H9 (cell line): ENCODE measurements around the gene IL18BP. TPM values are rescaled to one million over a fixed set of nuclear protein-coding genes. Genes with fewer than 3 reads are reported as not detected.

Experiments used
- DNase-seq: peaks from one replicate; pipeline ENCODE4 v3.0.0-alpha.2; 2017
- H2AFZ ChIP-seq: one replicate; pipeline ENCODE4 v1.6.1; 2013; ENCODE audit warnings: mild to moderate bottlenecking, low read length, control low read depth, moderate library complexity
- H2AK5ac ChIP-seq: 2 replicates; pipeline ENCODE4 v1.6.1; 2013; ENCODE audit warnings: low read length, control low read depth, mixed read lengths; ENCODE audit not compliant: insufficient read length
- H2BK120ac ChIP-seq: one replicate; pipeline ENCODE4 v1.6.1; 2013; ENCODE audit warnings: low read depth, mild to moderate bottlenecking, low read length, control low read depth, inconsistent platforms; ENCODE audit not compliant: poor library complexity, severe bottlenecking
- H2BK12ac ChIP-seq: 2 replicates; pipeline ENCODE4 v1.6.1; 2013; ENCODE audit warnings: low read length, control low read depth, mixed read lengths, low read depth; ENCODE audit not compliant: insufficient read length
- H2BK15ac ChIP-seq: 2 replicates; pipeline ENCODE4 v1.6.1; 2013; ENCODE audit warnings: low read depth, low read length, control low read depth
- H2BK20ac ChIP-seq: one replicate; pipeline ENCODE4 v1.6.1; 2013; ENCODE audit warnings: low read depth, mild to moderate bottlenecking, low read length, control low read depth, inconsistent platforms; ENCODE audit not compliant: poor library complexity, severe bottlenecking
- H2BK5ac ChIP-seq: 2 replicates; pipeline ENCODE4 v1.6.1; 2013; ENCODE audit warnings: low read length, control low read depth, mixed read lengths; ENCODE audit not compliant: insufficient read length
- H3K14ac ChIP-seq: 2 replicates; pipeline ENCODE4 v1.6.1; 2013; ENCODE audit warnings: low read length, control low read depth; ENCODE audit not compliant: insufficient read depth
- H3K18ac ChIP-seq: 2 replicates; pipeline ENCODE4 v1.6.1; 2013; ENCODE audit warnings: low read depth, mild to moderate bottlenecking, mixed read lengths, low read length, control low read depth; ENCODE audit not compliant: insufficient read length
- H3K23ac ChIP-seq: 2 replicates; pipeline ENCODE4 v1.6.1; 2013; ENCODE audit warnings: low read length, control low read depth, mixed read lengths, low read depth; ENCODE audit not compliant: insufficient read length
- H3K23me2 ChIP-seq: 2 replicates; pipeline ENCODE4 v1.6.1; 2013; ENCODE audit warnings: low read depth, mild to moderate bottlenecking, mixed read lengths, low read length, control low read depth; ENCODE audit not compliant: insufficient read length, poor library complexity, severe bottlenecking
- H3K27ac ChIP-seq: 2 replicates; pipeline ENCODE4 v1.5.1; 2013; ENCODE audit warnings: low read length, control low read depth, mixed read lengths, low read depth; ENCODE audit not compliant: insufficient read length
- H3K27me3 ChIP-seq: 2 replicates; pipeline ENCODE4 v1.6.1; 2013; ENCODE audit warnings: low read length, control low read depth, inconsistent platforms; ENCODE audit not compliant: insufficient read depth
- H3K4ac ChIP-seq: 2 replicates; pipeline ENCODE4 v1.6.1; 2013; ENCODE audit warnings: low read depth, mild to moderate bottlenecking, control low read depth, inconsistent platforms, low read length, moderate library complexity
- H3K4me1 ChIP-seq: 2 replicates; pipeline ENCODE4 v1.6.1; 2013; ENCODE audit warnings: low read length, control low read depth, inconsistent platforms; ENCODE audit not compliant: insufficient read depth
- H3K4me2 ChIP-seq: 2 replicates; pipeline ENCODE4 v1.6.1; 2013; ENCODE audit warnings: low read length, control low read depth, mixed read lengths; ENCODE audit not compliant: insufficient read length, insufficient read depth
- H3K56ac ChIP-seq: 2 replicates; pipeline ENCODE4 v1.6.1; 2013; ENCODE audit warnings: low read depth, mild to moderate bottlenecking, mixed read lengths, low read length, control low read depth; ENCODE audit not compliant: insufficient read length
- H3K79me1 ChIP-seq: 2 replicates; pipeline ENCODE4 v1.6.1; 2013; ENCODE audit warnings: low read depth, mild to moderate bottlenecking, moderate library complexity, low read length, control low read depth, inconsistent platforms; ENCODE audit not compliant: insufficient read depth, poor library complexity, severe bottlenecking
- H3K79me2 ChIP-seq: 2 replicates; pipeline ENCODE4 v1.6.1; 2013; ENCODE audit warnings: low read length, control low read depth, inconsistent platforms; ENCODE audit not compliant: insufficient read depth
- H3K9ac ChIP-seq: 2 replicates; pipeline ENCODE4 v1.6.1; 2013; ENCODE audit warnings: low read length, control low read depth, mixed read lengths; ENCODE audit not compliant: insufficient read length; ENCODE audit errors: extremely low read depth
- H3K9me3 ChIP-seq: one replicate; pipeline ENCODE4 v1.6.1; 2013; ENCODE audit warnings: low read depth, low read length, inconsistent platforms; ENCODE audit not compliant: control insufficient read depth
- H3T11ph ChIP-seq: one replicate; pipeline ENCODE4 v1.6.1; 2013; ENCODE audit warnings: mild to moderate bottlenecking, low read length, control low read depth, inconsistent platforms
- H4K20me1 ChIP-seq: one replicate; pipeline ENCODE4 v1.6.1; 2013; ENCODE audit not compliant: control insufficient read depth, insufficient read length, insufficient read depth
- H4K5ac ChIP-seq: 2 replicates; pipeline ENCODE4 v1.6.1; 2013; ENCODE audit warnings: low read depth, mild to moderate bottlenecking, mixed read lengths, low read length, control low read depth; ENCODE audit not compliant: insufficient read length
- H4K8ac ChIP-seq: replicated peaks from 2 replicates; pipeline ENCODE4 v1.6.1; 2013; ENCODE audit warnings: low read length, control low read depth, mixed read lengths, low read depth; ENCODE audit not compliant: insufficient read length
- H4K91ac ChIP-seq: 2 replicates; pipeline ENCODE4 v1.6.1; 2013; ENCODE audit warnings: low read depth, mild to moderate bottlenecking, moderate library complexity, mixed read lengths, low read length, control low read depth; ENCODE audit not compliant: insufficient read length
- H3K27ac Mint-ChIP-seq, 3 experiments: 2 replicates in 2 of 3; 3 replicates in 1 of 3; pipeline ENCODE4 v1.8.0; 2020 to 2021; ENCODE audit warnings: mixed read lengths in 3 of 3, mild to moderate bottlenecking in 1 of 3, moderate library complexity in 1 of 3
- H3K27me3 Mint-ChIP-seq: 2 replicates; pipeline ENCODE4 v1.8.0; 2021; ENCODE audit warnings: low read depth, mild to moderate bottlenecking, moderate library complexity, mixed read lengths
- H3K36me3 Mint-ChIP-seq, 3 experiments: 2 replicates in 2 of 3; 3 replicates in 1 of 3; pipeline ENCODE4 v1.8.0; 2020 to 2021; ENCODE audit warnings: low read depth in 3 of 3, mixed read lengths in 3 of 3; ENCODE audit not compliant: insufficient read depth in 1 of 3
- H3K4me1 Mint-ChIP-seq, 2 experiments: 2 replicates each; pipeline ENCODE4 v1.8.0; 2020; ENCODE audit warnings: mixed read lengths in 2 of 2
- H3K4me3 Mint-ChIP-seq, 2 experiments: 2 replicates in 1 of 2; 3 replicates in 1 of 2; pipeline ENCODE4 v1.8.0; 2020 to 2021; ENCODE audit warnings: mild to moderate bottlenecking in 2 of 2, mixed read lengths in 2 of 2, moderate library complexity in 1 of 2
- H3K9me3 Mint-ChIP-seq, 2 experiments: 2 replicates in 1 of 2; 3 replicates in 1 of 2; pipeline ENCODE4 v1.8.0; 2020; ENCODE audit warnings: mild to moderate bottlenecking in 2 of 2, mixed read lengths in 2 of 2, moderate library complexity in 1 of 2
- CTCF ChIP-seq: fragments of 200-600 bp; sonication (generic); conservative IDR thresholded peaks from 3 replicates; pipeline ENCODE4 v1.8.0; 2021; ENCODE audit warnings: antibody characterized with exemption, mild to moderate bottlenecking
- WGBS: extraction: QIAGEN DNeasy Blood & Tissue Kit; methylation state at CpG from one replicate; pipeline ENCODE4 v1.1.7; 2013; ENCODE audit warnings: missing lambda C conversion rate, low lambda C conversion rate, mixed read lengths; ENCODE audit not compliant: insufficient read length; ENCODE audit errors: extremely low coverage; 5-methylcytosine and 5-hydroxymethylcytosine counted together
- total RNA-seq: library from RNA; stranded (reverse); gene quantifications from 2 replicates; pipeline ENCODE4 v1.2.1, GENCODE V29; 2021

The IL18BP gene
- total RNA-seq, 1 experiment from 2014 or later: 10.2 TPM

- Histone ChIP-seq H3K56ac (no peak overlapping the region), H3K79me2 (no peaks in the 10 kb centered on the region), H2BK20ac (no peak overlapping the region), H3K18ac (no peak overlapping the region), H4K91ac (no peak overlapping the region), H3K27me3 (no peaks in the 10 kb centered on the region), H4K8ac (no peak overlapping the region), H3K14ac (no peak overlapping the region), H2BK15ac (no peak overlapping the region), H3K4me2 (no peak overlapping the region), H2BK5ac (no peak overlapping the region), H2AFZ (no peak overlapping the region), H3K9me3 (no peaks in the 10 kb centered on the region), H2BK120ac (no peak overlapping the region), H3K4ac (no peak overlapping the region), H3K23ac (no peak overlapping the region), H3K23me2 (no peaks in the 10 kb centered on the region), H3K4me1 (no peaks in the 10 kb centered on the region), H4K20me1 (peaks cover 2% of the 10 kb centered on the region), H4K5ac (no peak overlapping the region), H3K79me1 (no peaks in the 10 kb centered on the region), H3K9ac (no peak overlapping the region), H2BK12ac (no peak overlapping the region), H3T11ph (no peak overlapping the region), H3K27ac (no peak overlapping the region), H2AK5ac (no peak overlapping the region)
- WGBS: no CpG with 5 or more reads among the region's 8 CpGs
- Mint-ChIP-seq H3K4me3 (no peak overlapping the region), H3K9me3 (no peaks in the 10 kb centered on the region), H3K36me3 (peaks cover 2 to 28% (median 6%) of the 10 kb centered on the region in 3 experiments; a peak in 5 of 7 replicates), H3K27me3 (peaks cover 3% of the 10 kb centered on the region; the same call in 1 of the 2 replicates), H3K27ac (peak overlapping the region in 1 of 3 experiments; percentile 90; a peak in 2 of 7 replicates), H3K4me1 (peaks cover 0 to 7% of the 10 kb centered on the region in 2 experiments; a peak in 1 of 4 replicates)
- no peak for DNase-seq
- no peak for TF ChIP-seq CTCF
Measured at GRCh38 chr11:71996946-71997345, 1.8 kb upstream of the IL18BP start.
